HEK293T (cell line): Measurements from ENCODE around the gene SLC44A3.

ENCODE experiments used
- CTCF ChIA-PET: fragments of 350-600 bp; formaldehyde crosslinking; extraction: SDS; loops from one replicate; lab custom pipeline; 2021; ENCODE audit warnings: antibody characterized with exemption, inconsistent platforms; lab: Yijun Ruan, JAX
- POLR2A ChIA-PET: fragments of 350-600 bp; formaldehyde crosslinking; extraction: SDS; loops from one replicate; lab custom pipeline; 2020; ENCODE audit warnings: antibody characterized with exemption, inconsistent platforms; lab: Yijun Ruan, JAX
- DNase-seq: peaks from one replicate; pipeline ENCODE4 v3.0.0; 2012; ENCODE audit warnings: mixed read lengths; ENCODE audit errors: extremely low spot score
- ARNT ChIP-seq: fragments of 450-650 bp; IDR thresholded peaks from 2 replicates; pipeline ENCODE4 v1.6.1; 2017; ENCODE audit warnings: mild to moderate bottlenecking
- BHLHE40 ChIP-seq: fragments of 450-650 bp; IDR thresholded peaks from 2 replicates; pipeline ENCODE4 v1.6.1; 2016; ENCODE audit warnings: mild to moderate bottlenecking, moderate library complexity, borderline replicate concordance
- CTBP1 ChIP-seq: fragments of 450-650 bp; IDR thresholded peaks from 2 replicates; pipeline ENCODE4 v1.6.1; 2016; ENCODE audit warnings: borderline replicate concordance
- ELF4 ChIP-seq: fragments of 450-650 bp; IDR thresholded peaks from 2 replicates; pipeline ENCODE4 v1.6.1; 2017; ENCODE audit warnings: antibody characterized with exemption
- FOXA1 ChIP-seq: fragments of 450-650 bp; IDR thresholded peaks from 2 replicates; pipeline ENCODE4 v1.6.1; 2016; ENCODE audit warnings: mild to moderate bottlenecking
- FOXK2 ChIP-seq: fragments of 450-650 bp; IDR thresholded peaks from 2 replicates; pipeline ENCODE4 v1.6.1; 2016; ENCODE audit warnings: mild to moderate bottlenecking
- FOXM1 ChIP-seq: fragments of 450-650 bp; IDR thresholded peaks from 2 replicates; pipeline ENCODE4 v1.6.1; 2017; ENCODE audit warnings: mild to moderate bottlenecking, borderline replicate concordance
- HDGF ChIP-seq: fragments of 450-650 bp; IDR thresholded peaks from 2 replicates; pipeline ENCODE4 v1.6.1; 2017; ENCODE audit warnings: antibody characterized with exemption, borderline replicate concordance
- L3MBTL2 ChIP-seq: fragments of 450-650 bp; conservative IDR thresholded peaks from 2 replicates; pipeline ENCODE4 v1.6.1; 2016; ENCODE audit warnings: mild to moderate bottlenecking
- LEF1 ChIP-seq: fragments of 450-650 bp; IDR thresholded peaks from 2 replicates; pipeline ENCODE4 v1.6.1; 2017; ENCODE audit warnings: mild to moderate bottlenecking, borderline replicate concordance
- NFRKB ChIP-seq: fragments of 450-650 bp; IDR thresholded peaks from 2 replicates; pipeline ENCODE4 v1.6.1; 2016; ENCODE audit warnings: mild to moderate bottlenecking, moderate library complexity
- SP1 ChIP-seq: fragments of 450-650 bp; IDR thresholded peaks from 2 replicates; pipeline ENCODE4 v1.6.1; 2017
- SUZ12 ChIP-seq: fragments of 450-650 bp; IDR thresholded peaks from 2 replicates; pipeline ENCODE4 v1.6.1; 2016; ENCODE audit warnings: mild to moderate bottlenecking
- TARDBP ChIP-seq: fragments of 450-650 bp; IDR thresholded peaks from 2 replicates; pipeline ENCODE4 v1.6.1; 2016
- ZNF384 ChIP-seq: fragments of 450-650 bp; IDR thresholded peaks from 2 replicates; pipeline ENCODE4 v1.6.1; 2016
- TF ChIP-seq, protein P1 (sequence below): fragments of 450-650 bp; IDR thresholded peaks from 2 replicates; pipeline ENCODE4 v1.6.1; 2016

Gene SLC44A3

DNA sequence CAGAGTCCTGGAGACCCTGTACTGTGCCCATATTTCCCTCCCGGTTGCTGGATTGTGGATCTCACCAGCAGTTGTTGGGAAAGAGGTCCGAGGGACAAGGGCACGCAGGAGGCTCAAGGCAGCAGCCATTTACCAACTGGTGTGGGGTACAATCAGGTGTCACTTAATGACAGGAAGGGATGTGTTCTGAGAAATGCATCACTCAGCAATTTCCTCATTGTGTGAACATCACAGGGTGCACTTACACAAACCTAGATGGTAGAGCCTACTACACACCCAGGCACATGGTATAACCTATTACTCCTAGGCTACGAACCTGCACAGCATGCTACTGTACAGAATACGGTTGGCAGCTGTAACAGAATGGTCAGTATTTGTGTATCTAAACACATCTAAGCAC, 20.7 kb downstream of the SLC44A3 start:
- POLR2A ChIA-PET, result interaction anchor here (1.4 kb wide), 1 partner anchor 86 kb away, joined by 3 read pairs; the partner anchor contains the start of gene CNN3
- DNase-seq, result no peak
- CTCF ChIA-PET, result interaction anchor here (0.9 to 1.7 kb wide), 4 partner anchors 10 to 202 kb away, joined by 3 to 6 read pairs (median 4); no protein-coding TSS in a partner anchor
- TF ChIP-seq L3MBTL2, result no peak
- TF ChIP-seq CTBP1, result no peak
- TF ChIP-seq TARDBP, result no peak
- TF ChIP-seq HDGF, result no peak
- TF ChIP-seq SP1, result no peak
- TF ChIP-seq ELF4, result no peak
- no peak for TF ChIP-seq ZNF384
- TF ChIP-seq, protein P1, sequence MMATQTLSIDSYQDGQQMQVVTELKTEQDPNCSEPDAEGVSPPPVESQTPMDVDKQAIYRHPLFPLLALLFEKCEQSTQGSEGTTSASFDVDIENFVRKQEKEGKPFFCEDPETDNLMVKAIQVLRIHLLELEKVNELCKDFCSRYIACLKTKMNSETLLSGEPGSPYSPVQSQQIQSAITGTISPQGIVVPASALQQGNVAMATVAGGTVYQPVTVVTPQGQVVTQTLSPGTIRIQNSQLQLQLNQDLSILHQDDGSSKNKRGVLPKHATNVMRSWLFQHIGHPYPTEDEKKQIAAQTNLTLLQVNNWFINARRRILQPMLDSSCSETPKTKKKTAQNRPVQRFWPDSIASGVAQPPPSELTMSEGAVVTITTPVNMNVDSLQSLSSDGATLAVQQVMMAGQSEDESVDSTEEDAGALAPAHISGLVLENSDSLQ, result no peak
- TF ChIP-seq SUZ12, result no peak

DNA sequence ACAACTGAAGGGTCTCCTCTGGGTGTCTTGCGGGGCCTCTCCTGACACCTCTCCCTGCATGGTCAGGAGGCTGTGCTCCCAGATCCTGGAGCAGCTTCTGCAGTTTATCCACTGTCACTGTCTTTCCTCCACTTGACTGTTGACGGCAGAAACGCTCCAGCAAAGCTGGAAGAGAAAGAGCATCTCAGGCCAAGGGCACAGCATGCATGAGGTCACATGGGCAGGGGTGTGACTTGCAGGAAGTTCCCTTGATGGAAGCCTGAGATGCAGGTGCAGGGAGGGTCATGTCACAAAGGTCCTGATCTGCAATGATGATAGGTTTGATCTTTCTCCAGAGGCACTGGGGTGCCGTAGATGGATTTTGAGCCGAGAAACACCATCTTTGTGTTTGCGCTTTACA, 23.3 kb downstream of the SLC44A3 start:
- TF ChIP-seq, protein P1, result no peak
- TF ChIP-seq TARDBP (no peak), CTBP1 (no peak), SP1 (no peak), ELF4 (no peak), FOXM1 (no peak), L3MBTL2 (no peak), BHLHE40 (no peak), HDGF (no peak), ZNF384 (no peak), NFRKB (no peak), FOXK2 (no peak), SUZ12 (no peak), LEF1 (no peak), FOXA1 (no peak)
- POLR2A ChIA-PET, result no interaction called here
- CTCF ChIA-PET, result no interaction called here

DNA sequence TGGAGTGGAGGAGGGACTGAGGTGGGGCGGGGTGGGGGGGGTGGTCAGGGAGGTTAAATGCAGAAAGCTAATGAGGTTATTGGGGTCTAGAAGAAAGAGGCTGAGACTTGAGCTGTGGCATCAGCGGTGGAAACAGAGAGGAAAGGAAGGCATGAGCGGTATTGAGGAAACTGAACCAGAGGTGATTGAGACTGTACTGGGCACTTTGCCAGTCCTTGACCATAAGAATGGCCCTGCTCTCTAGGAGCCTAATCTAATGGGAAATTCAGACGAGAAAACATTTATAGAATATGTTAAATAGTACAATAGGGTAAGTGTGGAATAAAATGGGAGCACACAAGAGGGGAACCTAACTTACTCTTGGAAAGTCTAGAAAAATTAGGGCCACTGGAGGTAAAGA, 23.7 kb downstream of the SLC44A3 start:
- POLR2A ChIA-PET, result no interaction called here
- DNase-seq, result no peak
- CTCF ChIA-PET, result no interaction called here
- no peak for TF ChIP-seq ZNF384
- TF ChIP-seq L3MBTL2, result no peak
- no peak for TF ChIP-seq TARDBP
- no peak for TF ChIP-seq FOXA1
- TF ChIP-seq LEF1, result no peak
- TF ChIP-seq SP1, result no peak
- TF ChIP-seq CTBP1, result no peak
- TF ChIP-seq ELF4, result no peak
- no peak for TF ChIP-seq HDGF
- no peak for TF ChIP-seq FOXK2
- TF ChIP-seq ARNT, result no peak
- no peak for TF ChIP-seq BHLHE40
- no peak for TF ChIP-seq SUZ12
- TF ChIP-seq NFRKB, result no peak
- TF ChIP-seq, protein P1, result no peak

More for the DNA sequence above, 23.3 kb downstream of the SLC44A3 start:
- no peak for DNase-seq

DNA sequence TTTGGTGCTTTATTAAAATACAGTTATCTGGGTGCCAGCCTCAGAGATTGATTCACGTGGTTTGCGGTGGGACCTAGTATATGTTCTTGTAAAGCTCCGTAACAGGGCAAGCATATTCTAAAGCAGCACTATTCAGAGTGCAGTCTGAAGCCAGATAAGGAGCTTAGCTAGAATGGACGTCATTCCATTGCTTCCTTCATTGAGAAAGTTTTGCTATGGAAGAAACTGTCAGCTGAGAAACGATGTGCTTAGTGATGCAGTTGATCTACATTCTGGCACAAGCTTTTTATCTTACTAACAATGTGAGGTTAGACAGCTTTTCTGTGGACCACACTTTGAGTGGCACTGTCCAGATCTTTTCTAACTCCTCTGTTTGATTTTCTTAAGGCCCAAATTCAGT, 26.2 kb downstream of the SLC44A3 start:
- DNase-seq, result no peak
- POLR2A ChIA-PET, result no interaction called here
- no peak for TF ChIP-seq SP1
- CTCF ChIA-PET, result interaction anchor here (1.3 to 3.7 kb wide), 2 partner anchors 8 to 195 kb away, joined by 4 to 11 read pairs; no protein-coding TSS in a partner anchor

DNA sequence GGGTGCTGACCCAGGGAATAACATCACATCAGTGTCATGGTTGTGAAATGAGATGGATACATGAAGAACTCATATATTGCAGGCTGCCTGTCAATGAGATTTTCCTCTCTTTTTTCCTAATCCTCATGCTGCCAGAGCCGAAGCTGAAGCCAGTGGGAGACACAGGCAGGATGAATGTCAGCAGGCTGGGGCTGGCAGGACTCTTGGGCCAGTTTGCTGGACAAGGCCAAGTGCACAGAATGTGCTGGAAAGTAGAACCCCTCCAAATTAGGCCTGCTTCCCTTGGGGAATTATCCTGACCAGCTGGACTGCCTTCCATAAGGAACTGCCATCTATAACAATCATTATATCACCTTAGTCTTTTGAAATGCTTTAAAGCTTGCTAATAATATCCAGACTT, 31.4 kb downstream of the SLC44A3 start:
- TF ChIP-seq FOXM1 (no peak), ZNF384 (no peak), L3MBTL2 (no peak), NFRKB (no peak), SUZ12 (no peak), HDGF (no peak), TARDBP (no peak), BHLHE40 (no peak), SP1 (no peak), CTBP1 (no peak), FOXK2 (no peak), LEF1 (no peak), ELF4 (no peak), FOXA1 (no peak), ARNT (no peak)
- TF ChIP-seq, protein P1, result no peak

DNA sequence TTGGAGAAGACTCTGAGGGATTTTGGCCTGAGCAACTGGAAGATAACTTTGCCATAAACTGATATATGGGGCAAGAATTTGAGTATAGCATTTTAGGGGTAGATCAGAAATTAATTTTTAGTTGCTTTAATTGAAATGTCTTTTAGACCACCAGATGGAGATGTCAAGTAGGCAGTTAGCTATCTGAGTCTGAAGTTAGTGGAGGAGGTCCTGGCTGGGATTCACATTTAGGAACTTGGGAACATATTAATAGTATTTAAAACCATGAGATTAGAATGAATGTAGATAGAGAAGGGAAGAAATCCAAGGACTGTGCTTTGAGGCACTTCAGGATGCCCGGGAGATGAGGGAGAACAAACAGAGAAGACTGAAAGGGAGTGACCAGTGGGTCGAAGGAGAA, 32.6 kb downstream of the SLC44A3 start:
- DNase-seq, result no peak
- ChIA-PET CTCF (interaction anchor here (1.1 to 5.2 kb wide), 4 partner anchors 69 to 191 kb away, joined by 3 to 83 read pairs (median 22); no protein-coding TSS in a partner anchor), POLR2A (no interaction called here)
- TF ChIP-seq ZNF384 (no peak), BHLHE40 (no peak), SUZ12 (no peak), FOXK2 (no peak), FOXA1 (no peak), CTBP1 (no peak), NFRKB (no peak), ARNT (no peak), ELF4 (no peak), L3MBTL2 (no peak), LEF1 (no peak)
- TF ChIP-seq, protein P1, result no peak

More for the DNA sequence above, 31.4 kb downstream of the SLC44A3 start:
- ChIA-PET POLR2A (no interaction called here), CTCF (interaction anchor here (1.1 to 5.2 kb wide), 3 partner anchors 71 to 193 kb away, joined by 3 to 41 read pairs (median 4); no protein-coding TSS in a partner anchor)
- DNase-seq, result no peak
